Parathyroid adenoma (tissue), 2 donors: ENCODE results near the gene SFRP2.

Source experiments
- H2AFZ ChIP-seq: fragments of 300-600 bp; sonication (generic); one replicate; pipeline ENCODE4 v1.7.0; 2017; ENCODE audit warnings: antibody characterized with exemption, mild to moderate bottlenecking
- H3K27ac ChIP-seq: fragments of 300-600 bp; sonication (generic); one replicate; pipeline ENCODE4 v1.7.0; 2017
- H3K27me3 ChIP-seq: fragments of 300-600 bp; sonication (generic); one replicate; pipeline ENCODE4 v1.7.0; 2017; ENCODE audit warnings: low read length; ENCODE audit not compliant: control insufficient read depth, insufficient read depth
- H3K36me3 ChIP-seq: fragments of 300-600 bp; sonication (generic); one replicate; pipeline ENCODE4 v1.7.0; 2017; ENCODE audit warnings: low read length; ENCODE audit not compliant: control insufficient read depth, insufficient read depth
- H3K4me1 ChIP-seq: fragments of 300-600 bp; sonication (generic); one replicate; pipeline ENCODE4 v1.7.0; 2017; ENCODE audit warnings: control low read depth
- H3K4me2 ChIP-seq: fragments of 300-600 bp; sonication (generic); one replicate; pipeline ENCODE4 v1.7.0; 2017; ENCODE audit warnings: low read length
- H3K4me3 ChIP-seq: fragments of 300-600 bp; sonication (generic); one replicate; pipeline ENCODE4 v1.7.0; 2017; ENCODE audit warnings: low read depth, low read length
- H3K79me2 ChIP-seq: fragments of 300-600 bp; sonication (generic); one replicate; pipeline ENCODE4 v1.7.0; 2017; ENCODE audit warnings: control low read depth
- H3K9ac ChIP-seq: fragments of 300-600 bp; sonication (generic); one replicate; pipeline ENCODE4 v1.7.0; 2017; ENCODE audit warnings: mild to moderate bottlenecking
- H3K9me3 ChIP-seq: fragments of 300-600 bp; sonication (generic); one replicate; pipeline ENCODE4 v1.7.0; 2017; ENCODE audit warnings: low read length; ENCODE audit not compliant: control insufficient read depth
- CTCF ChIP-seq: fragments of 300-600 bp; sonication (generic); IDR thresholded peaks from one replicate; pipeline ENCODE4 v1.7.0; 2017; ENCODE audit warnings: antibody characterized with exemption, mild to moderate bottlenecking
- donor health status: primary hyperparathyroidism.

SFRP2 gene

DNA sequence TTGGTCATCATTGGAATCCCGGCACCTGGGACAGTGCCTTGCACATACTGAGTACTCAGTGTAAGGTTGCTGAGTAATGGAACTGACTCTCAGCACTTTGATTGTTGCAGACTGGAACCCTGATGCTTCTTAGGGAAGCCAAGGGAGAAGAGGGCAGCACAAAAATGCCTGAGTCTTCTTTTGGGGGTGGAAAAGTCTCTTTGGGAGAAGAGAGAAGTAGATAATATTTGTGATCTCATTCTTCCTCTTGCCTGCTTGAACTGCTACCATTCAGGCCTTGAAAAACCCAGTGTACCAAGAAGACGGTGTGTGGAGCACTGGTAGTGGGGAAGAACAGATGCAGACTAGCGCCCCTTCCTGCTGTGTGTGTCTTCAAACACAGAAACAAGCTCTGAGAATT, 12.3 kb downstream of the SFRP2 start:
- no peak for TF ChIP-seq CTCF

GRCh38 chr4:153773236-153773690, 15.6 kb downstream of the SFRP2 start:
- Histone ChIP-seq H3K4me1 (no peaks in the 10 kb centered on the region), H2AFZ (no peak overlapping the region), H3K4me2 (no peak overlapping the region), H3K9me3 (no peaks in the 10 kb centered on the region), H3K79me2 (no peaks in the 10 kb centered on the region), H3K27ac (no peak overlapping the region), H3K9ac (no peak overlapping the region), H3K36me3 (no peaks in the 10 kb centered on the region), H3K27me3 (no peaks in the 10 kb centered on the region), H3K4me3 (no peak overlapping the region)
- TF ChIP-seq CTCF: no peak

More for the DNA sequence above, 12.3 kb downstream of the SFRP2 start:
- Histone ChIP-seq H3K27ac (no peak overlapping the region), H3K4me2 (no peak overlapping the region), H3K27me3 (no peaks in the 10 kb centered on the region), H3K9ac (no peak overlapping the region), H2AFZ (no peak overlapping the region), H3K4me1 (no peaks in the 10 kb centered on the region), H3K4me3 (no peak overlapping the region), H3K79me2 (no peaks in the 10 kb centered on the region), H3K9me3 (no peaks in the 10 kb centered on the region), H3K36me3 (no peaks in the 10 kb centered on the region)

DNA sequence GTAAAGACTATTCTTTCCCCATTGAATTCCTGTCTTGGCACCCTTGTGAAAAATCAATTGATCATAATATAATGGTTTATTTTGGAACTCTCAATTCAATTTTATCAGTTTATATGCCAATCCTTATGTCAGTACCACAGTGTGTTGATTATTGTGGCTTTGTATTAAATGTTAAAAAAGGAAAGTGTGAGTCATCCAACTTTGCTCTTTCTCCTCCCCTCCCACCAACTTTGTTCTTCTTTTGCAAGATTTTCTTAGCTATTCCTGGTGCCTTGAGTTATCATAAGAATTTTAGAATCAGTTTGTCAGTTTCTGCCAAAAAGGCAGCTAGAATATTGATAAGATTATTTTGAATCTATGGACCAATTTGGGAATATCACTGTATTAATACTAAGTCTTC, 17.8 kb downstream of the SFRP2 start:
- H3K4me2 ChIP-seq: no peak overlapping the region

DNA sequence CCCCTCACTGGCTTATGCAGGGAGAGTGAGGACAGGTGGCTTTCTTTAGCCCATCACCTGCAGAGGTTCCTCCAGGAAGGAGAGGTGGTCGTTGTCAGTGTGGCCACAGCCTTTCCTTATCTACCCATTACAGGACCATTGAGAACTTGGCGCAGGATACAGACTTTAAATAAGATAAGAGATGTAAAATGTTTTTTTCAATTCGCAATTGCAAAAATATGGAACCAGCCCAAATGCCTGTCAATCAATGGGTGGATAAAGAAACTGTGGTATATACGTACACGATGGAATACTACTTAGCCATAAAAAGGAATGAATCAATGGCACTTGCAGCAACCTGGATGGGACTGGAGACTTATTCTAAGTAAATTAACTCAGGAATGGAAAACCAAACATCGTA, 22.1 kb downstream of the SFRP2 start:
- no peaks in the 10 kb centered on the region for H3K36me3 ChIP-seq
- H3K79me2 ChIP-seq: no peaks in the 10 kb centered on the region
- no peak overlapping the region for H3K9ac ChIP-seq
- no peak overlapping the region for H3K4me2 ChIP-seq
- H3K4me1 ChIP-seq: no peaks in the 10 kb centered on the region
- no peaks in the 10 kb centered on the region for H3K27me3 ChIP-seq
- no peak overlapping the region for H3K4me3 ChIP-seq
- H3K9me3 ChIP-seq: no peaks in the 10 kb centered on the region
- H3K27ac ChIP-seq: no peak overlapping the region
- no peak for TF ChIP-seq CTCF
- H2AFZ ChIP-seq: no peak overlapping the region

More for the DNA sequence above, 17.8 kb downstream of the SFRP2 start:
- no peaks in the 10 kb centered on the region for H3K9me3 ChIP-seq
- no peaks in the 10 kb centered on the region for H3K4me1 ChIP-seq
- TF ChIP-seq CTCF: no peak
- H3K79me2 ChIP-seq: no peaks in the 10 kb centered on the region
- H3K9ac ChIP-seq: no peak overlapping the region
- H3K36me3 ChIP-seq: no peaks in the 10 kb centered on the region
- H3K27ac ChIP-seq: no peak overlapping the region
- H2AFZ ChIP-seq: no peak overlapping the region
- H3K4me3 ChIP-seq: no peak overlapping the region
- H3K27me3 ChIP-seq: no peaks in the 10 kb centered on the region

DNA sequence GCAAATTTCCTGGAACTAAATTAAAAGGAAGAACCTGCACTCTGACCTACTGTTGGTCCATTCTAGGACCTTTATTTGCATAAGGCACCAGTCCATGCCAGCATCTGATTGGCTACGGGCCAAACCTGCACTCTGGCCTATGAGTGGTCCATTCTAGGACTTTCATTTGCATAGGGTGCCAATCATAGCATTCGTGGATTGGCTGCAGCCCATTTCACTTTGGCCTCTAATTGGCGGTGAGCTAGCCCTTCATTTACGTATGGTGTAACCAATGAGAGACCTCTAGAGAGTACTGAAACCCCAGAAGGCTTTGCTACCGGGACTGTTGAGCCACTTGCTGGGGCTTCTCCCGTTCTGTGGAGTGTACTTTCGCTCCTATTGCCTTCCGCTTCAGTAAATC, 23.0 kb downstream of the SFRP2 start:
- Histone ChIP-seq H3K4me1 (no peaks in the 10 kb centered on the region), H3K9me3 (no peaks in the 10 kb centered on the region), H3K27ac (no peak overlapping the region), H3K36me3 (no peaks in the 10 kb centered on the region), H2AFZ (no peak overlapping the region), H3K4me3 (no peak overlapping the region), H3K27me3 (no peaks in the 10 kb centered on the region), H3K79me2 (no peaks in the 10 kb centered on the region), H3K4me2 (no peak overlapping the region), H3K9ac (no peak overlapping the region)
- TF ChIP-seq CTCF: no peak
